Retinal pigment epithelial cell (primary cell): ENCODE results near the gene CDC45.

Experiments
- DNase-seq: peaks from one replicate; pipeline ENCODE4 v3.0.0-alpha.2; 2010; ENCODE audit warnings: low read depth
- H3K4me3 ChIP-seq: 2 replicates; pipeline ENCODE4 v1.5.1; 2011; ENCODE audit warnings: mild to moderate bottlenecking, low read length, control low read depth, moderate library complexity
- CTCF ChIP-seq: conservative IDR thresholded peaks from 2 replicates; pipeline ENCODE4 v1.5.1; 2011; ENCODE audit warnings: low read depth, low read length, control low read depth, inconsistent platforms

CDC45 gene

GRCh38 chr22:19466126-19466716 lies 13.5 kb upstream of the CDC45 start:
- no peak for DNase-seq
- no peak overlapping the region for H3K4me3 ChIP-seq
- no peak for TF ChIP-seq CTCF

- H3K4me3 ChIP-seq, result no peak overlapping the region
- DNase-seq, result no peak
- no peak for TF ChIP-seq CTCF
Observed at GRCh38 chr22:19466848-19467752, 12.6 kb upstream of the CDC45 start.

GRCh38 chr22:19467912-19468311 lies 11.8 kb upstream of the CDC45 start:
- no peak for DNase-seq
- no peak overlapping the region for H3K4me3 ChIP-seq
- TF ChIP-seq CTCF, result no peak

GRCh38 chr22:19469421-19469820 lies 10.3 kb upstream of the CDC45 start:
- no peak for TF ChIP-seq CTCF
- H3K4me3 ChIP-seq, result no peak overlapping the region
- no peak for DNase-seq

- no peak for DNase-seq
- H3K4me3 ChIP-seq, result no peak overlapping the region
- no peak for TF ChIP-seq CTCF
Observed at GRCh38 chr22:19470010-19470409, 9.7 kb upstream of the CDC45 start.

- H3K4me3 ChIP-seq, result no peak overlapping the region
- no peak for TF ChIP-seq CTCF
- no peak for DNase-seq
Observed at GRCh38 chr22:19471572-19471971, 8.1 kb upstream of the CDC45 start.

- DNase-seq, result no peak
- no peak for TF ChIP-seq CTCF
- no peak overlapping the region for H3K4me3 ChIP-seq
Observed at GRCh38 chr22:19472233-19472632, 7.5 kb upstream of the CDC45 start.
